ENCODE data around the gene TARM1. TPM values are rescaled to one million over a fixed set of nuclear protein-coding genes. Genes with fewer than 3 reads are reported as not detected.
A peak's percentile ranks its signal among the peaks of the same experiment; 100 is the strongest.

The TARM1 gene
- total and polyA plus RNA-seq, 2 experiments from 2014 or later: not detected

DNA sequence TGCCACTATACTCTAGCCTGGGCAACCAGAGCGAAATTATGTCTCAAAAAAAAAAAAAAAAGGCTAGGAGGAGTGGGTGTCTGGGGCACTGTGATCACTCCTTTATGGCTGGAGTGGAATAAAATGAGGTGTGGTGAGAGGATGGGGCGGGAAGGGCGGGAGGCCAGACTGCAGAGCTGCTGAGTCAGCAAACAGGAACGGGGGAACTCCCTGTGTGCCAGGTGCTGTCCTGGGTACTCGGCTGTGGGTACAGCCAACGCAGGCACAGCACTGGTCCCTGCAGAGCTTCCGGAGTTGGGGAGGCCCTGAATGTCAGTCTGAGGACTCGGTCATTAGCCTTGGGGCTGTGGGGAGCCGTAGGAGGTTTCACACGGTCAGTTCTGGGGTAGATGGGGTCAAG, 40.1 kb upstream of the TARM1 start:
- Histone ChIP-seq H3K27me3 (replicated peaks; ENCODE audit: insufficient read depth) (no peaks in the 10 kb centered on the region), H3K4me2 (ENCODE audit: unreplicated experiment) (no peak overlapping the region), H3K9ac (no peak overlapping the region), H4K20me1 (ENCODE audit: insufficient read depth) (no peaks in the 10 kb centered on the region), H3K27ac (no peak overlapping the region), H3K9me3 (ENCODE audit: low read depth) (no peaks in the 10 kb centered on the region), H3K79me2 (ENCODE audit: insufficient read depth) (peaks cover 20% of the 10 kb centered on the region), H3K9me2 (ENCODE audit: insufficient read depth) (no peaks in the 10 kb centered on the region), H2AFZ (no peak overlapping the region), H3K36me3 (ENCODE audit: low read depth) (0 out of 2 replicates have a peak, but pooled peaks cover 5% of the 10 kb centered on the region), H3K4me3 (no peak overlapping the region), H3F3A (ENCODE audit: insufficient read depth) (no peaks in the 10 kb centered on the region), H3K4me1 (ENCODE audit: insufficient read depth) (peaks cover 7% of the 10 kb centered on the region)
- TF ChIP-seq EZH2 (IDR thresholded peaks at IDR 0.05; ENCODE audit: insufficient read depth, poor library complexity, severe bottlenecking) (no peak), EZH2phosphoT487 (IDR thresholded peaks at IDR 0.05; ENCODE audit: insufficient read depth, low read depth) (no peak)
- WGBS, 2 experiments (ENCODE audit: low coverage in 1 of 2, low lambda C conversion rate in 2 of 2, missing lambda C conversion rate in 2 of 2): 98 to 100% methylated on average over 7 to 10 of the region's 10 CpGs
- in situ Hi-C loops (cut with MboI): no loop called here
- DNase-seq: no peak

DNA sequence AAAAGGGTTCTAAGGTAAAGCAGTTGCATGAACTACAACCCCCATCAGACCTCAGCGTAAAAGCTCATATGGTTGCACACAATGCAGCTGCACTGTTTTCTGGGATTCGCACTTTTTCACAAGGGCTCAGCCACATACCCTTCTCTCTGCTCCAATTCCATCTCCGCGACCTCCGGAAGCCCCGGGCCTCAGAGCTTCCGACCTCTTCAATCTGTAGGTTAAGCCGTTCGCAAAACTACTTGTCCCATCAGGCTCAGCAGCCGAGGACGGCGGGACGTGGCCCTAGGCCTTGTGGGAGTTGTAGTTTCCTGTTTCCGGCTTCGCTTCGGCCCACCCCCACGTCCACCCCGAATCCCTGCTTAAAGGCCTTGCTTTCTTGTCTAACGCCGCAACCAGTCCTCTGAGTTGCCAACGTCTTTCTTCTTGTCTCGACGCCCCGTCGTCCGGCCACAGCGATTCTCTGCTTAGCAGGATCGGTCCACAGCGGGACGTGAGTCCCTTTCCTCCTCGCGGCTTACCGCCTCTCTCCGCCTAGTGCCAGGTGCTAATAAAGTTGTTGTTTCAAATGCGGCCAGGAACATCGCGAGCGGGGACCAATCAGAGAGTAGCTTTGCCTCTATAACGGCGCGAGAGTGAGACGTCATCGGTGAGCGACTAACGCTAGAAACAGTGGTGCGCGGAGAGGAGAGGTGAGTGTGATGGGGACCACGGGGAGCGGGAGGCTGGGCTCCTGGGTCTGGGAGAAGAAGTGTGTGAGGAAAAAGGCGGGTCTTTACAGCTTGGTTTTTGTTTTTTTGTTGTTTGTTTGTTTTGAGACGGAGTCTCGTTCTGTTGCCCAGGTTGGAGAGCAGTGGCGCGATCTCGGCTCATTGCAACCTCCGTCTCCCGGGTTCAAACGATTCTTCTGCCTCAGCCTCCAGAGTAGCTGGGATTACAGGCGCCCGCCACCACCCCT, 34.2 kb upstream of the TARM1 start, which contains the start of the genes PRPF31 and TFPT:
PRPF31 (plus strand) TSS at position 646 of the 955 bp plus-strand sequence. CDS start 2,525 bp downstream, outside the sequence.
TFPT (minus strand) TSS at position 549 of the 955 bp plus-strand sequence; CDS start at position 161, 388 bp downstream.
- peak; percentile 99 for DNase-seq
- Histone ChIP-seq H3K4me1 (ENCODE audit: insufficient read depth) (peaks cover 9% of the 10 kb centered on the region), H3K9me3 (ENCODE audit: low read depth) (no peaks in the 10 kb centered on the region), H4K20me1 (ENCODE audit: insufficient read depth) (no peaks in the 10 kb centered on the region), H3F3A (ENCODE audit: insufficient read depth) (no peaks in the 10 kb centered on the region), H3K79me2 (ENCODE audit: insufficient read depth) (peaks cover 63% of the 10 kb centered on the region), H2AFZ (peak within 1 kb of the TSS; percentile 77), H3K4me3 (peak within 1 kb of the TSS; percentile 85), H3K36me3 (ENCODE audit: low read depth) (peaks cover 5% of the 10 kb centered on the region; the same call in 1 of the 2 replicates), H3K9me2 (ENCODE audit: insufficient read depth) (no peaks in the 10 kb centered on the region), H3K9ac (peak within 1 kb of the TSS; percentile 82), H3K27ac (peak within 1 kb of the TSS; percentile 61), H3K4me2 (ENCODE audit: unreplicated experiment) (peak within 1 kb of the TSS; percentile 78), H3K27me3 (replicated peaks; ENCODE audit: insufficient read depth) (no peaks in the 10 kb centered on the region)
- 1% methylated on average over 60 of the region's 60 CpGs for WGBS, 2 experiments (ENCODE audit: low coverage in 1 of 2, low lambda C conversion rate in 2 of 2, missing lambda C conversion rate in 2 of 2)
- TF ChIP-seq EZH2phosphoT487 (IDR thresholded peaks at IDR 0.05; ENCODE audit: insufficient read depth, low read depth) (no peak), EZH2 (IDR thresholded peaks at IDR 0.05; ENCODE audit: insufficient read depth, poor library complexity, severe bottlenecking) (no peak)
- in situ Hi-C loops (cut with MboI): no loop called here

DNA sequence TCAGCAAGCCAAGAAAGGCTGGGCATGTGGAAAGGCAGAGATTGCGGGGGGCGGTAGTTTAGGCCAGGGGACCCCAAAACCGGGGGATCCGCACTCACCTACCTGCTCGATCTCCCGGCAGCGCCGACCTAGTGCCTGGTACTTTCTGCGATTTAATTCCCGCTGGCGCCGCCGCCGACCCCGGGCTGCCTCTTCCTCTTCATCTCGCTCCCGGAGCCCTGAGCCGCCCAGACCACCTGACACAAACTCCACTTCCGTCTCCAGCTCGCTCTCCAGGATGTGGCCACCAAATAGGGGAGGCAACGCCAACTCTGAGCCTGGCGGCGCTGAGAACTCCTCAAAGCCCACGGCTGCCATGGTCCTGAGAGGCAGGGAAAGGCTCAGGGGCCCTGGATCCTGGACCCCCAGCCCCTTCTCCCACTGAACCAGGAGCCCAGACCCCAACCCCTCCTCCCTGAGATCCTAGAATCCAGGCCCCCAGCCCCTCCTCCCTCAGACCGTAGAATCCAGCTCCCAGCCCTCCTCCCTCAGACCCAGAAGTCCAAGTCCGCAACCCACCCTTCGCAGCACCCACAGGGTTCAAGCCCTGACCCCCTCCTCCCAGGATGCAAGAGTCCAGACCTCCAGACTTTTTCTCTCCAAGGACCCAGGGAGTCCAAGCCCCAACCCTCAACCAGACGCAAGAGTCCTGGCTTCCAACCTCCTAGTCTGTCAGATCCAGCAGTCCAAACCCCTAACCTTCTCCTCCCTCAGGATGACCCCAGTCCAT, 33.4 kb upstream of the TARM1 start:
- Histone ChIP-seq H3F3A (ENCODE audit: insufficient read depth) (no peaks in the 10 kb centered on the region), H3K36me3 (ENCODE audit: low read depth) (peaks cover 7% of the 10 kb centered on the region; the same call in 1 of the 2 replicates), H3K4me2 (ENCODE audit: unreplicated experiment) (peak overlapping the region; percentile 78), H3K9ac (peak overlapping the region; percentile 82), H3K27ac (no peak overlapping the region), H3K4me1 (ENCODE audit: insufficient read depth) (peaks cover 9% of the 10 kb centered on the region), H4K20me1 (ENCODE audit: insufficient read depth) (no peaks in the 10 kb centered on the region), H3K79me2 (ENCODE audit: insufficient read depth) (peaks cover 67% of the 10 kb centered on the region), H3K4me3 (peak overlapping the region; percentile 85), H2AFZ (peak overlapping the region; percentile 77), H3K9me2 (ENCODE audit: insufficient read depth) (no peaks in the 10 kb centered on the region), H3K9me3 (ENCODE audit: low read depth) (no peaks in the 10 kb centered on the region), H3K27me3 (replicated peaks; ENCODE audit: insufficient read depth) (no peaks in the 10 kb centered on the region)
- TF ChIP-seq EZH2 (IDR thresholded peaks at IDR 0.05; ENCODE audit: insufficient read depth, poor library complexity, severe bottlenecking) (no peak), EZH2phosphoT487 (IDR thresholded peaks at IDR 0.05; ENCODE audit: insufficient read depth, low read depth) (no peak)
- in situ Hi-C loops (cut with MboI): no loop called here
- 22 to 31% methylated on average over 28 of the region's 28 CpGs for WGBS, 2 experiments (ENCODE audit: low coverage in 1 of 2, low lambda C conversion rate in 2 of 2, missing lambda C conversion rate in 2 of 2)
- peak; percentile 75 for DNase-seq

DNA sequence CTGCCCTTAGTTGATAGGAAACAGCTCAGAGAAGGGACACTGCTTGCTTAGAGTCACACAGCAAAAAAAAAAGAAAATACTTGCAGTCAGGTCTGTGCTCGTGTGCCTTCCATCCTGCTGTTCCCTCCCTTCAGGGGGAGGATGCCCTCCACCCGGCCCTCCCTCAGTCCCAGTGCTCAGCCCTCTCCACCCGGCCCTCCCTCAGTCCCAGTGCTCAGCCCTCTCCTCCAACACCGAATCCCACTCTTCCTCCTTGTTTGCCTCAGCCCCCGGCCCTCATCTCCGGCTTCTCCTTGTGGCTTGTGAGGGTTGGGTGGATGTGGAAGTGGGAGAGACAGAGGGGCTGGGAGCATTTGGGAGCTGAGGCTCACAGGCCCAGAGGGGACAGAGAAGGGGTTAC, 28.5 kb upstream of the TARM1 start:
- no peaks in the 10 kb centered on the region for H3K9me3 ChIP-seq (ENCODE audit: low read depth)
- H3K4me1 ChIP-seq (ENCODE audit: insufficient read depth): no peaks in the 10 kb centered on the region
- no peaks in the 10 kb centered on the region for H3K27me3 ChIP-seq (replicated peaks; ENCODE audit: insufficient read depth)
- TF ChIP-seq EZH2phosphoT487 (IDR thresholded peaks at IDR 0.05; ENCODE audit: insufficient read depth, low read depth) (no peak), EZH2 (IDR thresholded peaks at IDR 0.05; ENCODE audit: insufficient read depth, poor library complexity, severe bottlenecking) (no peak)
- no peaks in the 10 kb centered on the region for H3F3A ChIP-seq (ENCODE audit: insufficient read depth)
- H4K20me1 ChIP-seq (ENCODE audit: insufficient read depth): no peaks in the 10 kb centered on the region
- H3K4me2 ChIP-seq (ENCODE audit: unreplicated experiment): no peak overlapping the region
- H3K9ac ChIP-seq: no peak overlapping the region
- WGBS, 2 experiments (ENCODE audit: low coverage in 1 of 2, low lambda C conversion rate in 2 of 2, missing lambda C conversion rate in 2 of 2): 82 to 96% methylated on average over 3 to 6 of the region's 6 CpGs
- DNase-seq: no peak
- H3K4me3 ChIP-seq: no peak overlapping the region
- no peak overlapping the region for H2AFZ ChIP-seq
- H3K79me2 ChIP-seq (ENCODE audit: insufficient read depth): peaks cover 47% of the 10 kb centered on the region
- no peak overlapping the region for H3K27ac ChIP-seq
- H3K9me2 ChIP-seq (ENCODE audit: insufficient read depth): no peaks in the 10 kb centered on the region
- peaks cover 4% of the 10 kb centered on the region; the same call in 1 of the 2 replicates for H3K36me3 ChIP-seq (ENCODE audit: low read depth)
- in situ Hi-C loops (cut with MboI): no loop called here

Measured in GM23248 (cell line).